H9 (cell line): Measurements from ENCODE around the gene GREB1L. TPM values are rescaled to one million over a fixed set of nuclear protein-coding genes. Genes with fewer than 3 reads are reported as not detected.

Source experiments
- DNase-seq: peaks from one replicate; pipeline ENCODE4 v3.0.0-alpha.2; 2017
- H2AFZ ChIP-seq: one replicate; pipeline ENCODE4 v1.6.1; 2013; ENCODE audit warnings: mild to moderate bottlenecking, low read length, control low read depth, moderate library complexity
- H2AK5ac ChIP-seq: 2 replicates; pipeline ENCODE4 v1.6.1; 2013; ENCODE audit warnings: low read length, control low read depth, mixed read lengths; ENCODE audit not compliant: insufficient read length
- H2BK120ac ChIP-seq: one replicate; pipeline ENCODE4 v1.6.1; 2013; ENCODE audit warnings: low read depth, mild to moderate bottlenecking, low read length, control low read depth, inconsistent platforms; ENCODE audit not compliant: poor library complexity, severe bottlenecking
- H2BK12ac ChIP-seq: 2 replicates; pipeline ENCODE4 v1.6.1; 2013; ENCODE audit warnings: low read length, control low read depth, mixed read lengths, low read depth; ENCODE audit not compliant: insufficient read length
- H2BK15ac ChIP-seq: 2 replicates; pipeline ENCODE4 v1.6.1; 2013; ENCODE audit warnings: low read depth, low read length, control low read depth
- H2BK20ac ChIP-seq: one replicate; pipeline ENCODE4 v1.6.1; 2013; ENCODE audit warnings: low read depth, mild to moderate bottlenecking, low read length, control low read depth, inconsistent platforms; ENCODE audit not compliant: poor library complexity, severe bottlenecking
- H2BK5ac ChIP-seq: 2 replicates; pipeline ENCODE4 v1.6.1; 2013; ENCODE audit warnings: low read length, control low read depth, mixed read lengths; ENCODE audit not compliant: insufficient read length
- H3K14ac ChIP-seq: 2 replicates; pipeline ENCODE4 v1.6.1; 2013; ENCODE audit warnings: low read length, control low read depth; ENCODE audit not compliant: insufficient read depth
- H3K18ac ChIP-seq: 2 replicates; pipeline ENCODE4 v1.6.1; 2013; ENCODE audit warnings: low read depth, mild to moderate bottlenecking, mixed read lengths, low read length, control low read depth; ENCODE audit not compliant: insufficient read length
- H3K23ac ChIP-seq: 2 replicates; pipeline ENCODE4 v1.6.1; 2013; ENCODE audit warnings: low read length, control low read depth, mixed read lengths, low read depth; ENCODE audit not compliant: insufficient read length
- H3K23me2 ChIP-seq: 2 replicates; pipeline ENCODE4 v1.6.1; 2013; ENCODE audit warnings: low read depth, mild to moderate bottlenecking, mixed read lengths, low read length, control low read depth; ENCODE audit not compliant: insufficient read length, poor library complexity, severe bottlenecking
- H3K27ac ChIP-seq: 2 replicates; pipeline ENCODE4 v1.5.1; 2013; ENCODE audit warnings: low read length, control low read depth, mixed read lengths, low read depth; ENCODE audit not compliant: insufficient read length
- H3K27me3 ChIP-seq: 2 replicates; pipeline ENCODE4 v1.6.1; 2013; ENCODE audit warnings: low read length, control low read depth, inconsistent platforms; ENCODE audit not compliant: insufficient read depth
- H3K4ac ChIP-seq: 2 replicates; pipeline ENCODE4 v1.6.1; 2013; ENCODE audit warnings: low read depth, mild to moderate bottlenecking, control low read depth, inconsistent platforms, low read length, moderate library complexity
- H3K4me1 ChIP-seq: 2 replicates; pipeline ENCODE4 v1.6.1; 2013; ENCODE audit warnings: low read length, control low read depth, inconsistent platforms; ENCODE audit not compliant: insufficient read depth
- H3K4me2 ChIP-seq: 2 replicates; pipeline ENCODE4 v1.6.1; 2013; ENCODE audit warnings: low read length, control low read depth, mixed read lengths; ENCODE audit not compliant: insufficient read length, insufficient read depth
- H3K56ac ChIP-seq: 2 replicates; pipeline ENCODE4 v1.6.1; 2013; ENCODE audit warnings: low read depth, mild to moderate bottlenecking, mixed read lengths, low read length, control low read depth; ENCODE audit not compliant: insufficient read length
- H3K79me1 ChIP-seq: 2 replicates; pipeline ENCODE4 v1.6.1; 2013; ENCODE audit warnings: low read depth, mild to moderate bottlenecking, moderate library complexity, low read length, control low read depth, inconsistent platforms; ENCODE audit not compliant: insufficient read depth, poor library complexity, severe bottlenecking
- H3K79me2 ChIP-seq: 2 replicates; pipeline ENCODE4 v1.6.1; 2013; ENCODE audit warnings: low read length, control low read depth, inconsistent platforms; ENCODE audit not compliant: insufficient read depth
- H3K9ac ChIP-seq: 2 replicates; pipeline ENCODE4 v1.6.1; 2013; ENCODE audit warnings: low read length, control low read depth, mixed read lengths; ENCODE audit not compliant: insufficient read length; ENCODE audit errors: extremely low read depth
- H3K9me3 ChIP-seq: one replicate; pipeline ENCODE4 v1.6.1; 2013; ENCODE audit warnings: low read depth, low read length, inconsistent platforms; ENCODE audit not compliant: control insufficient read depth
- H3T11ph ChIP-seq: one replicate; pipeline ENCODE4 v1.6.1; 2013; ENCODE audit warnings: mild to moderate bottlenecking, low read length, control low read depth, inconsistent platforms
- H4K20me1 ChIP-seq: one replicate; pipeline ENCODE4 v1.6.1; 2013; ENCODE audit not compliant: control insufficient read depth, insufficient read length, insufficient read depth
- H4K5ac ChIP-seq: 2 replicates; pipeline ENCODE4 v1.6.1; 2013; ENCODE audit warnings: low read depth, mild to moderate bottlenecking, mixed read lengths, low read length, control low read depth; ENCODE audit not compliant: insufficient read length
- H4K8ac ChIP-seq: replicated peaks from 2 replicates; pipeline ENCODE4 v1.6.1; 2013; ENCODE audit warnings: low read length, control low read depth, mixed read lengths, low read depth; ENCODE audit not compliant: insufficient read length
- H4K91ac ChIP-seq: 2 replicates; pipeline ENCODE4 v1.6.1; 2013; ENCODE audit warnings: low read depth, mild to moderate bottlenecking, moderate library complexity, mixed read lengths, low read length, control low read depth; ENCODE audit not compliant: insufficient read length
- H3K27ac Mint-ChIP-seq, 3 experiments: 2 replicates in 2 of 3; 3 replicates in 1 of 3; pipeline ENCODE4 v1.8.0; 2020 to 2021; ENCODE audit warnings: mixed read lengths in 3 of 3, mild to moderate bottlenecking in 1 of 3, moderate library complexity in 1 of 3
- H3K27me3 Mint-ChIP-seq: 2 replicates; pipeline ENCODE4 v1.8.0; 2021; ENCODE audit warnings: low read depth, mild to moderate bottlenecking, moderate library complexity, mixed read lengths
- H3K36me3 Mint-ChIP-seq, 3 experiments: 2 replicates in 2 of 3; 3 replicates in 1 of 3; pipeline ENCODE4 v1.8.0; 2020 to 2021; ENCODE audit warnings: low read depth in 3 of 3, mixed read lengths in 3 of 3; ENCODE audit not compliant: insufficient read depth in 1 of 3
- H3K4me1 Mint-ChIP-seq, 2 experiments: 2 replicates each; pipeline ENCODE4 v1.8.0; 2020; ENCODE audit warnings: mixed read lengths in 2 of 2
- H3K4me3 Mint-ChIP-seq, 2 experiments: 2 replicates in 1 of 2; 3 replicates in 1 of 2; pipeline ENCODE4 v1.8.0; 2020 to 2021; ENCODE audit warnings: mild to moderate bottlenecking in 2 of 2, mixed read lengths in 2 of 2, moderate library complexity in 1 of 2
- H3K9me3 Mint-ChIP-seq, 2 experiments: 2 replicates in 1 of 2; 3 replicates in 1 of 2; pipeline ENCODE4 v1.8.0; 2020; ENCODE audit warnings: mild to moderate bottlenecking in 2 of 2, mixed read lengths in 2 of 2, moderate library complexity in 1 of 2
- CTCF ChIP-seq: fragments of 200-600 bp; sonication (generic); conservative IDR thresholded peaks from 3 replicates; pipeline ENCODE4 v1.8.0; 2021; ENCODE audit warnings: antibody characterized with exemption, mild to moderate bottlenecking
- WGBS: extraction: QIAGEN DNeasy Blood & Tissue Kit; methylation state at CpG from one replicate; pipeline ENCODE4 v1.1.7; 2013; ENCODE audit warnings: missing lambda C conversion rate, low lambda C conversion rate, mixed read lengths; ENCODE audit not compliant: insufficient read length; ENCODE audit errors: extremely low coverage; 5-methylcytosine and 5-hydroxymethylcytosine counted together
- total RNA-seq: library from RNA; stranded (reverse); gene quantifications from 2 replicates; pipeline ENCODE4 v1.2.1, GENCODE V29; 2021

GREB1L gene
- total RNA-seq, 1 experiment from 2014 or later = 2.7 TPM

GRCh38 chr18:21461460-21461859 lies 219.4 kb downstream of the GREB1L start:
- Histone ChIP-seq H3K9me3 (no peaks in the 10 kb centered on the region), H3K18ac (no peak overlapping the region), H4K5ac (no peak overlapping the region), H3K23ac (no peak overlapping the region), H3K4ac (no peak overlapping the region), H2BK12ac (no peak overlapping the region), H3K27ac (no peak overlapping the region), H3K79me2 (no peaks in the 10 kb centered on the region), H2BK15ac (no peak overlapping the region), H4K91ac (no peak overlapping the region), H4K8ac (no peak overlapping the region), H2AK5ac (no peak overlapping the region), H3K23me2 (no peaks in the 10 kb centered on the region), H3K4me1 (no peaks in the 10 kb centered on the region), H3T11ph (no peak overlapping the region), H3K79me1 (no peaks in the 10 kb centered on the region), H2BK5ac (no peak overlapping the region), H3K56ac (no peak overlapping the region), H2AFZ (no peak overlapping the region), H3K14ac (no peak overlapping the region), H2BK120ac (no peak overlapping the region), H2BK20ac (no peak overlapping the region), H4K20me1 (no peaks in the 10 kb centered on the region), H3K27me3 (no peaks in the 10 kb centered on the region), H3K4me2 (no peak overlapping the region), H3K9ac (no peak overlapping the region)
- no peak for TF ChIP-seq CTCF
- Mint-ChIP-seq H3K36me3 (peaks cover 0 to 4% (median 0%) of the 10 kb centered on the region in 3 experiments; a peak in 1 of 7 replicates), H3K4me1 (peaks cover 0 to 2% of the 10 kb centered on the region in 2 experiments; a peak in 2 of 4 replicates), H3K27me3 (peaks cover 1% of the 10 kb centered on the region; the same call in 1 of the 2 replicates), H3K27ac (no peak overlapping the region), H3K4me3 (no peak overlapping the region; a peak in 1 of 5 replicates), H3K9me3 (no peaks in the 10 kb centered on the region; a peak in 1 of 5 replicates)
- no CpG with 5 or more reads among the region's 4 CpGs for WGBS
- DNase-seq = no peak
